NCI-H748 (cell line): ENCODE data around the gene KLF9.

Experiments
- DNase-seq: peaks from one replicate; lab custom pipeline; 2025; ENCODE audit not compliant: unreplicated experiment; lab: John Stamatoyannopoulos, UW

The KLF9 gene

GRCh38 chr9:70367305-70367930 is 47.0 kb downstream of the KLF9 start:
- DNase-seq = no peak

GRCh38 chr9:70363760-70364159 is 50.7 kb downstream of the KLF9 start:
- DNase-seq = no peak

GRCh38 chr9:70362952-70363351 is 51.5 kb downstream of the KLF9 start:
- DNase-seq = no peak

- no peak for DNase-seq
Measured at GRCh38 chr9:70355801-70356200, 58.7 kb downstream of the KLF9 start.

- no peak for DNase-seq
Measured at GRCh38 chr9:70352802-70353201, 61.7 kb downstream of the KLF9 start.

GRCh38 chr9:70352356-70352755 is 62.1 kb downstream of the KLF9 start:
- no peak for DNase-seq

GRCh38 chr9:70347046-70347445 is 67.4 kb downstream of the KLF9 start:
- no peak for DNase-seq

- peak; percentile 33 for DNase-seq
Measured at GRCh38 chr9:70340572-70340971, 73.9 kb downstream of the KLF9 start.
